ENCODE measurements around the gene USP12. TPM values are rescaled to one million over a fixed set of nuclear protein-coding genes. Genes with fewer than 3 reads are reported as not detected.
A peak's percentile ranks its signal among the peaks of the same experiment; 100 is the strongest.

USP12 gene
- total RNA-seq, 1 donor from 2014 or later, result 17.9 TPM

- TF ChIP-seq CTCF (IDR thresholded peaks at IDR 0.05; ENCODE audit: insufficient read depth, low read length, severe bottlenecking), result no peak
- no peaks in the 10 kb centered on the region for H3K36me3 ChIP-seq (ENCODE audit: control insufficient read depth, insufficient read depth, low read length)
- H3K27me3 ChIP-seq (ENCODE audit: control insufficient read depth, insufficient read depth, low read length), result no peaks in the 10 kb centered on the region
- H3K4me3 ChIP-seq (ENCODE audit: low read depth, low read length), result no peak overlapping the region
- DNase-seq (ENCODE audit: low read depth) (no peak), FAIRE-seq (no peak)
Observed at GRCh38 chr13:27037171-27037570, 134.4 kb downstream of the USP12 start.

- Histone ChIP-seq H3K36me3 (ENCODE audit: control insufficient read depth, insufficient read depth, low read length) (no peaks in the 10 kb centered on the region), H3K27me3 (ENCODE audit: control insufficient read depth, insufficient read depth, low read length) (no peaks in the 10 kb centered on the region), H3K4me3 (ENCODE audit: low read depth, low read length) (no peak overlapping the region)
- DNase-seq (ENCODE audit: low read depth) (peak; percentile 49), FAIRE-seq (no peak)
- TF ChIP-seq CTCF (IDR thresholded peaks at IDR 0.05; ENCODE audit: insufficient read depth, low read length, severe bottlenecking), result no peak
Observed at GRCh38 chr13:27036236-27036981, 135.2 kb downstream of the USP12 start.

GRCh38 chr13:27035892-27036235 lies 135.7 kb downstream of the USP12 start:
- no peaks in the 10 kb centered on the region for H3K27me3 ChIP-seq (ENCODE audit: control insufficient read depth, insufficient read depth, low read length)
- FAIRE-seq (no peak), DNase-seq (ENCODE audit: low read depth) (no peak)
- H3K36me3 ChIP-seq (ENCODE audit: control insufficient read depth, insufficient read depth, low read length), result no peaks in the 10 kb centered on the region
- H3K4me3 ChIP-seq (ENCODE audit: low read depth, low read length), result no peak overlapping the region
- TF ChIP-seq CTCF (IDR thresholded peaks at IDR 0.05; ENCODE audit: insufficient read depth, low read length, severe bottlenecking), result no peak

GRCh38 chr13:27034678-27035111 lies 136.9 kb downstream of the USP12 start:
- Histone ChIP-seq H3K27me3 (ENCODE audit: control insufficient read depth, insufficient read depth, low read length) (no peaks in the 10 kb centered on the region), H3K4me3 (ENCODE audit: low read depth, low read length) (no peak overlapping the region), H3K36me3 (ENCODE audit: control insufficient read depth, insufficient read depth, low read length) (no peaks in the 10 kb centered on the region)
- FAIRE-seq (no peak), DNase-seq (ENCODE audit: low read depth) (no peak)
- TF ChIP-seq CTCF (IDR thresholded peaks at IDR 0.05; ENCODE audit: insufficient read depth, low read length, severe bottlenecking), result no peak

GRCh38 chr13:27028683-27029480 lies 142.7 kb downstream of the USP12 start:
- Histone ChIP-seq H3K27me3 (ENCODE audit: control insufficient read depth, insufficient read depth, low read length) (peaks cover 11% of the 10 kb centered on the region), H3K36me3 (ENCODE audit: control insufficient read depth, insufficient read depth, low read length) (no peaks in the 10 kb centered on the region), H3K4me3 (ENCODE audit: low read depth, low read length) (no peak overlapping the region)
- no peak for TF ChIP-seq CTCF (IDR thresholded peaks at IDR 0.05; ENCODE audit: insufficient read depth, low read length, severe bottlenecking)
- no peak for DNase-seq (ENCODE audit: low read depth)
- no peak for FAIRE-seq
